Neuron (in vitro differentiated cells): ENCODE measurements around the gene PTPN22.
"Not testable (repeated sequence)": the region's sequence is repeated elsewhere in the genome, so short reads cannot be mapped to it uniquely, and the experiment has no call there.

Source experiments
- H2AFZ ChIP-seq: one replicate; pipeline ENCODE4 v1.6.1; 2013; ENCODE audit warnings: low read depth, mild to moderate bottlenecking, inconsistent platforms, low read length, moderate library complexity
- H3K27me3 ChIP-seq: one replicate; pipeline ENCODE4 v1.6.1; 2013; ENCODE audit warnings: low read length; ENCODE audit not compliant: insufficient read depth
- H3K36me3 ChIP-seq: one replicate; pipeline ENCODE4 v1.6.1; 2013; ENCODE audit warnings: low read length; ENCODE audit not compliant: insufficient read depth
- H3K4me1 ChIP-seq: one replicate; pipeline ENCODE4 v1.6.1; 2013; ENCODE audit warnings: low read length; ENCODE audit not compliant: insufficient read depth
- H3K4me3 ChIP-seq: 2 replicates; pipeline ENCODE4 v1.5.1; 2013; ENCODE audit warnings: mild to moderate bottlenecking, low read length, moderate library complexity
- H3K9me3 ChIP-seq: one replicate; pipeline ENCODE4 v1.6.1; 2013; ENCODE audit warnings: low read length

The PTPN22 gene

DNA sequence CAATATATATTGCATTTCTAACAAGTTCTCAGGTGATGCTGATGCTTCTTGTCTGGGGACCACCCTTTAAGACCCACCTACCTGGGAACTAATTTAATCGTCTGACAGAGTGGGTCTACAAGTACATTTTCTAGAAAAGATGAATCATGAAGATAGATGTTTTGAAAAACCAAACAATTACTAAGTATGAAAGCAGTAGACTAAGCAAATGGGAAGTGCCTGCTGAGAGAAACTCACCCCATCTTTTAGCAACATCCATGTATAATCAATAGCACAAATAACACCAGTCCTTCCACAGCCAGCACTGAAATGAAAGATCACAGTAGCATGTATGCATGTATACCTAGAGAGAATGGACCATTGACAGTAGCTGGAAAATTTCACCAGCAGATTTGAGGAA, 17.3 kb downstream of the PTPN22 start:
- Histone ChIP-seq H2AFZ (no peak overlapping the region), H3K27me3 (no peaks in the 10 kb centered on the region), H3K4me3 (no peak overlapping the region)

DNA sequence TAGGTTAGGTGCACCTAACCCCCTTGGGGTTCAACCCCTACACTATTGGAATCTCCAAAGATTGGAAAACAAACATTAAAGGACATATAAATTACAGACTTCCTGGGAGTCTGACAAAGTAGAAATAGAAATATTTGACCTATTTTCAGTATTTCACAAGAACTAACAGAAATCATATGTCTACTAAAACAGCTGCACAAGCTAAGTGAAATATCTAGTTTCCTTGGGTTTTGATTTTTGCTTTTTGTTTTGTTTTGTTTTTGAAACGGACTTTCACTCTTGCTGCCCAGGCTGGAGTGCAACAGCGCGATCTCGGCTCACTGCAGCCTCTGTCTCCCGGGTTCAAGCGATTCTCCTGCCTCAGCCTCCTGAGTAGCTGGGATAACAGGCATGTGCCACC, 18.8 kb downstream of the PTPN22 start:
- not testable (repeated sequence) for H3K27me3 ChIP-seq, H3K9me3 ChIP-seq, H2AFZ ChIP-seq, H3K4me3 ChIP-seq, H3K4me1 ChIP-seq, H3K36me3 ChIP-seq

More for the DNA sequence above, 17.3 kb downstream of the PTPN22 start:
- Histone ChIP-seq H3K36me3 (no peaks in the 10 kb centered on the region), H3K4me1 (no peaks in the 10 kb centered on the region), H3K9me3 (no peaks in the 10 kb centered on the region)

DNA sequence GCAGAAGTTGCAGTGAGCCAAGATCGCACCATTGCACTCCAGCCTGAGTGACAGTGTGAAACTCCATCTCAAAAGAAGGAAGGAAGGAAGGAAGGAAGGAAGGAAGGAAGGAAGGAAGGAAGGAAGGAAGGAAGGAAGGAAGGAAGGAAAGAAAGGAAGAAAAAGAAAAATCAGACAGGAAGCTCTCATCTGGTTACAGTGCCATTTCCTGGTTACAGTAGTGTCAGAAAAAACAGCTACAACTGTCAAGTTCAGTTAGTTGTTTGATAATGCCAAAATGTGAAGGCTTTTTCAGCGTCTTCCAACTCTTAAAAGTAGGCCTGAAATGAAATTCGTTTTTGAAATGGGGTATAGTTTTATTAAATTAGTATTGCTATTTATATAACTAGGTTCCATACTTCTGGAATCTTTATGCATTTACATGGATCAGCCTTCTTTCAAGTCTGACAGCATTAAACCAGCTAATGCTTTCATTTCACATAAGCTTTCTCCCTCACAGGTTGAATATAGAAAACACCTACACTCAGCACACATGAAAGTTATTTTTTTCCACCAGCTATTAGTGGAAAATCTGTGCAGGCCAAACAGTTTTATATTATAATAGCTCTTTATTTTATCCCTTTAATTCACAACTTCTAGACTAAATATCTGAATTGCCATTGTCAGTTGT, 21.2 kb downstream of the PTPN22 start:
- Histone ChIP-seq H3K36me3 (no peaks in the 10 kb centered on the region), H3K4me3 (no peak overlapping the region), H3K4me1 (no peaks in the 10 kb centered on the region), H3K9me3 (no peaks in the 10 kb centered on the region), H3K27me3 (no peaks in the 10 kb centered on the region), H2AFZ (no peak overlapping the region)

DNA sequence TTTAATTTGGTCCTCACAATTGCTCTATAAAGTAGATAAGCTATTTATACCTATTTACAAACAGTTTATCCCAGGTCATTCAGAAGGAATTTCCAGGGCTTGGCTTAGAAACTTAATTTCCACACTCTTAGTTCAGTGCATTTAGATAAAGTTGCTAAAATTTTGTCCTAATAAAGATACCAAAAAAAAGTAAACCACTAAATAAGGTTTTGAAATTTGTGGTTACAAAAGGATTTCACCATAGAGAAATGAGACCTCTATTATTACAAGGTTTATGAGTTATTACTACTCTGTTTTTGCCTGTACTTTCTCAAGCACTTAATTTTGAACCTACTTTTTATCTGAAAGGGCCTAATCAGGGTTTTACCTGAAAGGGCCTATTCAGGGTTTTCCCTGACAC, 22.4 kb downstream of the PTPN22 start:
- H3K4me1 ChIP-seq, result no peaks in the 10 kb centered on the region
- H3K4me3 ChIP-seq, result no peak overlapping the region
- no peak overlapping the region for H2AFZ ChIP-seq
- no peaks in the 10 kb centered on the region for H3K36me3 ChIP-seq
- H3K9me3 ChIP-seq, result no peaks in the 10 kb centered on the region
- no peaks in the 10 kb centered on the region for H3K27me3 ChIP-seq

DNA sequence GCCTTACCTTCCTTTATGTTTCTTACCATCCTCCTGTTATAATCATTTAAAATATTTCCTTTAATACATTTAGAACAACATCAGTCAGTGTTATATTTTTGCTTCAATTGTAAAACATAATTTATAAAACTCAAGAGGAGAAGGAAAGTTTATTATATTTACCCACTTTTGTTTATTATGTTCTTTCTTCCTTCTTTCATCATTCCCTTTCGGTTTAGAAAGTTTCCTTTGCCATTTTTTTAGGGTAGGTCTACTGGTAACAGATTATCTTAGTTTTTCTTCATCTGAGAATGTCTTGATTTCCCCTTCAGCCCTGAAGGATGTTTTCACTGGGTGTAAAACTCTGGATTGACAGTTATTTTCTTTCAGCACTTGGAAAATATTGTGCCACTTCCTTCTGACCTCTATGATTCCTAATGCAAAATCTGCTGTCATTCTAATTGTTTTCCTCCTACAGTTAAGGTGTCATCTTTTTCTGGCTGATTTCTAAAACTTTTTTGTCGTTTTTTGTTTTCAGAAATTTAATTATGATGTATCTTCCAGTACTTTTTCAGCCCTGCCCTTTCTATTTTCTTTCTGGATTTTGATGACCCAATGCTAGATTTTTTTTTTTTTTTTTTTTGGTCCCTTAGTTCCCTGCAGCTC, 25.0 kb downstream of the PTPN22 start:
- H3K4me1 ChIP-seq, result no peaks in the 10 kb centered on the region
- no peak overlapping the region for H2AFZ ChIP-seq
- H3K27me3 ChIP-seq, result no peaks in the 10 kb centered on the region
- H3K9me3 ChIP-seq, result no peaks in the 10 kb centered on the region
- H3K4me3 ChIP-seq, result no peak overlapping the region
- no peaks in the 10 kb centered on the region for H3K36me3 ChIP-seq

DNA sequence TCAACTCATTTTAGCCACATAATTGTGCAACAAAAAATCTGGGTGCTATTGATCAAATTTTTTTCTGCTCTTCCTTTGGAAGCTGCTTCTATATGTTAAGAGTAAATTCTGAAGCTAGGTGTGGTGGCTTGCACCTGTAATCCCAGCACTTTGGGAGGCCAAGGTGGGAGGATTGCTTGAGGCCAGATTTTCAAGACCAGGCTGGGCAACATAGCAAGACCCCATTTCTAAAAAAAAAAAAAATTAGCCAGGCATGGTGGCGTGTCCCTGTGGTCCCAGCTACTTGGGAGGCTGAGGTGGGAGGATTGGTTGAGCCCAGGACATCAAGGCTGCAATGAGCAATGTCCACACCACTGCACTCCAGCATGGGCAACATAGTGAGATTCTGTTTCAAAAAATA, 35.0 kb downstream of the PTPN22 start:
- no peak overlapping the region for H2AFZ ChIP-seq
- H3K36me3 ChIP-seq, result no peaks in the 10 kb centered on the region
- no peak overlapping the region for H3K4me3 ChIP-seq
- no peaks in the 10 kb centered on the region for H3K9me3 ChIP-seq
- H3K27me3 ChIP-seq, result peaks cover 4% of the 10 kb centered on the region
- no peaks in the 10 kb centered on the region for H3K4me1 ChIP-seq

DNA sequence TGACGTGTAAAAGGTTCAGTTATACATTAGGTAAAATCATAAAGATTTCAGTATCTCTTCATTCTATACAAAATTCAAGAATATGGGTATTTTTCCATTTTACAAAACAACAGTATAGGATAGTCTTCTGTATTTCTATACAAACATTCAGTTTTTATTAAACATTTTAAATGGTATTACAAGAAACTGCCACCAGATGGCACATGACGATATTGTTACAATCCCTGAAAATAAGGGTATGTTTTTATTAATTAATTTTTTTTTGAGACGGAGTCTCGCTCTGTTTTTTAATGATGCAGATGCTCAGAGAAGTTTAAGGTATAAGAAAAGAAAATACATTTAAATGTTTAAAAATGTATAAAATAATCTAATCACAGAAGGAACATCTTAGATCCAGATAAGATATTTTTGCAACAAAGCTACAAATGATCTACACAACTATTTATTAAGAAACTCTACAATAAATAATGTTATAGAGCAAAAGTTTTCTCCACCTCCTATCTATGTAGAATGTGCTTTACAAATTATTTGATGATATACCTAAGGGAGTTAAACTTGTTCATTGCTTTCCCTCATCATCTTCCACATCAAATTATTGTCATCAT, 35.7 kb downstream of the PTPN22 start:
- H2AFZ ChIP-seq, result no peak overlapping the region
- no peak overlapping the region for H3K4me3 ChIP-seq
- no peaks in the 10 kb centered on the region for H3K36me3 ChIP-seq
- peaks cover 4% of the 10 kb centered on the region for H3K27me3 ChIP-seq
- H3K9me3 ChIP-seq, result no peaks in the 10 kb centered on the region
- no peaks in the 10 kb centered on the region for H3K4me1 ChIP-seq

DNA sequence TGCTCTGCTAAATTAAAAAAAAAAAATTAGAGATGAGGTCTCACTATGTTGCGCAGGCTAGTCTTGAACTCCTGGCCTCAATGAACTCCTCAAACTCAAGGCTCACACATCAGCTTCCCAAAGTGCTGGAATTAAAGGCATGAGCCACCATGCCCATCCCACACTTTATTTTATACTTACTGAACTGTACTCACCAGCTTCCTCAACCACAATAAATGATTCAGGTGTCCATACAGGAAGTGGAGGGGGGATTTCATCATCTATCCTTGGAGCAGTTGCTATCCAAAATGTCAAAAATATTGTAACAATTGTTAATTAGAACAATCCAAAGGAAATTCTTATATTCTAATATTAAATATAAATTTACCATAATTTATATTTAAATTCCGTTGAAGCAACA, 36.8 kb downstream of the PTPN22 start:
- Histone ChIP-seq H3K36me3 (no peaks in the 10 kb centered on the region), H3K4me1 (no peaks in the 10 kb centered on the region), H3K4me3 (no peak overlapping the region), H3K27me3 (peaks cover 4% of the 10 kb centered on the region), H2AFZ (no peak overlapping the region), H3K9me3 (no peaks in the 10 kb centered on the region)

DNA sequence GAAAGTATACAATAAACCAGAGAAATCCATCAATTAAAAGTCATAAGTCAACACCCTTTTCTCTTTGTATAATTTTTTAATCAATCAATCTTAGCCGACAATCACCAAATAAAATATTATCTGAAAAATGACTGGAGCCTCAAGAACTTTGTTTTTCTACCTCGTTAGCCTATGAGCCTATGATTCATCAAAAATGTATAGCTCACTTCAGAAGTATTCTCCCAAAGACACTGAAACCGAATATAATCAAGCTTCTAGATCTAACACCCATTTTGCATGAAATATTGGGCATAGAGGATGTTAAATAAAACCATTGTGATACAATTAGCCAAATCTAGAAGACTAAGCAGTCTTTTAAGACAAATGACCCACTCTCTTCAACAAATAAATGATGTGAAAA, 41.5 kb downstream of the PTPN22 start:
- no peaks in the 10 kb centered on the region for H3K4me1 ChIP-seq
- H3K4me3 ChIP-seq, result no peak overlapping the region
- H2AFZ ChIP-seq, result no peak overlapping the region
- no peaks in the 10 kb centered on the region for H3K36me3 ChIP-seq
- no peaks in the 10 kb centered on the region for H3K27me3 ChIP-seq
- H3K9me3 ChIP-seq, result no peaks in the 10 kb centered on the region

DNA sequence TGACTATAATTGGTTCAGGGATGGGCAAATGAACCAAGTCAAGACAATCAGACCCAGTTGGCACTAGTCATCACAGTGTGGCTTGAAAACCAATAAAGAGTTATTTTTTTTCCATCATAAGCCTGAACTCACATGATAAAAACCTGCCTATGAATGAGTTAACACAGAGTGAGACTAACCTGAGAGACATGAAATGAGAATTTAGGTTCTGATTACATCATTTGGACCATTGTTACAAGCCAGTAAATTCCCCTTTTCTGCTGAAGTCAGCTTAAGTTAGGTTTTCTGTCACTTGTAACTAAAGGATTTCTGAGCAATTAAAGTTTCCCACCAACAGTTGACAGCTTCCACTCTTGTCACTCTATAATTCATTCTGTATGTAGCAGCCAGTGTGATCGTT, 49.6 kb downstream of the PTPN22 start:
- Histone ChIP-seq H3K27me3 (no peaks in the 10 kb centered on the region), H3K4me3 (no peak overlapping the region), H3K36me3 (no peaks in the 10 kb centered on the region), H2AFZ (no peak overlapping the region), H3K4me1 (no peaks in the 10 kb centered on the region), H3K9me3 (no peaks in the 10 kb centered on the region)

DNA sequence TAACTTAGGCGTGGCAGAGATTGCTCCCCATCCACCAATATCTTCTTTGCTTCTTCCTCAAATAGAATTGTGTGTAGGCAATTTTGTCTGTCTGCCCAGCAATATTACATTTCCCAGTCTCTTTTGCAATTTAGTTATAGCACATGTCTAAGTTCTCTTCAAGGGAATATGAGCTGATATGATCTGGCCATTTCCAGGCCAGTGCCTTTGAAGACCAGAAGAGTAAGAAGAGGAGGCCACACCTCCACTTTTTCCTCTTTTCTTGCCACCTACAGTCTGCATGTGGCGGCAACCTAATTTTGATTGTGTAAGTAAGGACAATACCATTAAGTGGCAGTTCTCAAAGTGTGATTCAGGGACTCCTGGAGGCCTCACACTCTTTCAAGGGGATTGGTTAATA, 52.9 kb downstream of the PTPN22 start:
- Histone ChIP-seq H3K27me3 (no peaks in the 10 kb centered on the region), H3K4me1 (no peaks in the 10 kb centered on the region), H3K36me3 (no peaks in the 10 kb centered on the region), H3K9me3 (no peaks in the 10 kb centered on the region), H3K4me3 (no peak overlapping the region), H2AFZ (no peak overlapping the region)

DNA sequence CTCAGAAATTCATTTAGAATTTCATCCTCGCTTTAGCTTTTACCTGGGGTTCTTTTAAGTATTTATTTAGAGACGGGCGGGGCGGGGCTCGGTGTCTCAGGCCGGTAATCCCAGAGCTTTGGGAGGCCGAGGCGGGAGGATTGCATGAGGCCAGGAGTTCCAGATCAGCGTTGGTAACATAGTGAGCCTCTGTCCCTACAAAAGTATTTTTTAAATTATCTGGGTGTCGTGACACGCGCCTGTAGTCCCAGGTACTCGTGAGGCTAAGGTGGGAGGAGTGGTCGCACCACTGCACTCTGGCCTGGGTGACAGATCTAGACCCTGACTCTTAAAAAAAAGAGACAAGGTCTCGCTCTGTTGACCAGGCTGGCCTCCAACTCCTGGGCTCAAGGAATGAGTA, 58.3 kb downstream of the PTPN22 start:
- H3K4me1 ChIP-seq, result peaks cover 10% of the 10 kb centered on the region
- no peaks in the 10 kb centered on the region for H3K9me3 ChIP-seq
- H3K4me3 ChIP-seq, result no peak overlapping the region
- H3K27me3 ChIP-seq, result no peaks in the 10 kb centered on the region
- no peak overlapping the region for H2AFZ ChIP-seq
- peaks cover 4% of the 10 kb centered on the region for H3K36me3 ChIP-seq

DNA sequence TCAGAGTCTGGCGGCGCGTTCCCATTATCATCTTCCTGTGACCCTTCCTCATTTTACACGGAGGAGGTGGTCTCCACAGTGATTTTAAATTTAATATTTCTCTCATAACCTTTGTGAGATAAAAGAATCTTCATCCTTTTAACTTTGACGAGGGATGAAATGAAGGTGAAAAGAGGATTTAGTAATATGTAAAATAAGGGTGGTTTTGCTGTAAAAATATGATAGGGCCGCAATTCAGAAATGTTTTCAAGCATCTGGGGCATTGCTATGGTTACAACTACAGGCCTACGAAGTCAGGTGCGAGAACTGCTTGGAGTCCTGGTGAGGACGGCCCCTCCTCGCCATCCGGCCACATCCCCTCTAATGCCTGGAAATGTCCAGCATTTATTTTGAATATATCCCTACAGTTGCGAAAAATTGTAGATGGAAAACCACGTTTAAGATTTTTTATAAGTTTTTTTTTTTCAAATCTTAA, 58.8 kb downstream of the PTPN22 start:
- H3K27me3 ChIP-seq, result no peaks in the 10 kb centered on the region
- H3K4me1 ChIP-seq, result peaks cover 10% of the 10 kb centered on the region
- peak overlapping the region; percentile 57 for H3K4me3 ChIP-seq
- peaks cover 4% of the 10 kb centered on the region for H3K36me3 ChIP-seq
- peaks cover 2% of the 10 kb centered on the region for H3K9me3 ChIP-seq
- peak overlapping the region; percentile 91 for H2AFZ ChIP-seq
